Ishikawa (cell line): ENCODE data around the gene PLA2G4A.

Source experiments
- CEBPB ChIP-seq: IDR thresholded peaks from 2 replicates; pipeline ENCODE4 v1.6.1; 2012
- CREB1 ChIP-seq: IDR thresholded peaks from 2 replicates; pipeline ENCODE4 v1.6.1; 2012; ENCODE audit warnings: low read depth
- EGR1 ChIP-seq: IDR thresholded peaks from 2 replicates; pipeline ENCODE4 v1.6.1; 2012
- EP300 ChIP-seq: IDR thresholded peaks from 2 replicates; pipeline ENCODE4 v1.6.1; 2012; ENCODE audit warnings: borderline replicate concordance
- FOXM1 ChIP-seq: IDR thresholded peaks from 2 replicates; pipeline ENCODE4 v1.6.1; 2012; ENCODE audit warnings: low read depth, borderline replicate concordance
- MAX ChIP-seq: IDR thresholded peaks from 2 replicates; pipeline ENCODE4 v1.6.1; 2012
- NFIC ChIP-seq: IDR thresholded peaks from 2 replicates; pipeline ENCODE4 v1.6.1; 2012
- RAD21 ChIP-seq: IDR thresholded peaks from 2 replicates; pipeline ENCODE4 v1.6.1; 2012; ENCODE audit warnings: low read depth
- TAF1 ChIP-seq: IDR thresholded peaks from 2 replicates; pipeline ENCODE4 v1.6.1; 2012; ENCODE audit warnings: low read depth, mild to moderate bottlenecking
- TCF12 ChIP-seq: IDR thresholded peaks from 2 replicates; pipeline ENCODE4 v1.6.1; 2012; ENCODE audit warnings: low read depth
- TEAD4 ChIP-seq: IDR thresholded peaks from 2 replicates; pipeline ENCODE4 v1.6.1; 2012
- YY1 ChIP-seq: IDR thresholded peaks from 2 replicates; pipeline ENCODE4 v1.6.1; 2012; ENCODE audit warnings: low read depth
- ZBTB7A ChIP-seq: IDR thresholded peaks from 2 replicates; pipeline ENCODE4 v1.6.1; 2012; ENCODE audit warnings: low read depth
- TF ChIP-seq, protein P1 (sequence below): IDR thresholded peaks from 2 replicates; pipeline ENCODE4 v1.6.1; 2012; ENCODE audit warnings: low read depth, mild to moderate bottlenecking
- TF ChIP-seq, protein P2 (sequence below): IDR thresholded peaks from 2 replicates; pipeline ENCODE4 v1.6.1; 2012

The PLA2G4A gene

GRCh38 chr1:186882372-186883134 is 53.8 kb downstream of the PLA2G4A start:
- TF ChIP-seq YY1 (no peak), FOXM1 (no peak), CREB1 (no peak), TEAD4 (no peak), EGR1 (no peak), NFIC (no peak), TAF1 (no peak), MAX (no peak), CEBPB (no peak), EP300 (no peak), ZBTB7A (no peak)
- TF ChIP-seq, protein P1, sequence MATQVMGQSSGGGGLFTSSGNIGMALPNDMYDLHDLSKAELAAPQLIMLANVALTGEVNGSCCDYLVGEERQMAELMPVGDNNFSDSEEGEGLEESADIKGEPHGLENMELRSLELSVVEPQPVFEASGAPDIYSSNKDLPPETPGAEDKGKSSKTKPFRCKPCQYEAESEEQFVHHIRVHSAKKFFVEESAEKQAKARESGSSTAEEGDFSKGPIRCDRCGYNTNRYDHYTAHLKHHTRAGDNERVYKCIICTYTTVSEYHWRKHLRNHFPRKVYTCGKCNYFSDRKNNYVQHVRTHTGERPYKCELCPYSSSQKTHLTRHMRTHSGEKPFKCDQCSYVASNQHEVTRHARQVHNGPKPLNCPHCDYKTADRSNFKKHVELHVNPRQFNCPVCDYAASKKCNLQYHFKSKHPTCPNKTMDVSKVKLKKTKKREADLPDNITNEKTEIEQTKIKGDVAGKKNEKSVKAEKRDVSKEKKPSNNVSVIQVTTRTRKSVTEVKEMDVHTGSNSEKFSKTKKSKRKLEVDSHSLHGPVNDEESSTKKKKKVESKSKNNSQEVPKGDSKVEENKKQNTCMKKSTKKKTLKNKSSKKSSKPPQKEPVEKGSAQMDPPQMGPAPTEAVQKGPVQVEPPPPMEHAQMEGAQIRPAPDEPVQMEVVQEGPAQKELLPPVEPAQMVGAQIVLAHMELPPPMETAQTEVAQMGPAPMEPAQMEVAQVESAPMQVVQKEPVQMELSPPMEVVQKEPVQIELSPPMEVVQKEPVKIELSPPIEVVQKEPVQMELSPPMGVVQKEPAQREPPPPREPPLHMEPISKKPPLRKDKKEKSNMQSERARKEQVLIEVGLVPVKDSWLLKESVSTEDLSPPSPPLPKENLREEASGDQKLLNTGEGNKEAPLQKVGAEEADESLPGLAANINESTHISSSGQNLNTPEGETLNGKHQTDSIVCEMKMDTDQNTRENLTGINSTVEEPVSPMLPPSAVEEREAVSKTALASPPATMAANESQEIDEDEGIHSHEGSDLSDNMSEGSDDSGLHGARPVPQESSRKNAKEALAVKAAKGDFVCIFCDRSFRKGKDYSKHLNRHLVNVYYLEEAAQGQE = no peak
- TF ChIP-seq, protein P2, sequence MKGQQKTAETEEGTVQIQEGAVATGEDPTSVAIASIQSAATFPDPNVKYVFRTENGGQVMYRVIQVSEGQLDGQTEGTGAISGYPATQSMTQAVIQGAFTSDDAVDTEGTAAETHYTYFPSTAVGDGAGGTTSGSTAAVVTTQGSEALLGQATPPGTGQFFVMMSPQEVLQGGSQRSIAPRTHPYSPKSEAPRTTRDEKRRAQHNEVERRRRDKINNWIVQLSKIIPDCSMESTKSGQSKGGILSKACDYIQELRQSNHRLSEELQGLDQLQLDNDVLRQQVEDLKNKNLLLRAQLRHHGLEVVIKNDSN = no peak

- TF ChIP-seq, protein P2 = no peak
- TF ChIP-seq RAD21 = no peak
- no peak for TF ChIP-seq NFIC
- TF ChIP-seq CEBPB = no peak
- no peak for TF ChIP-seq MAX
- TF ChIP-seq EGR1 = no peak
- no peak for TF ChIP-seq TEAD4
- TF ChIP-seq YY1 = no peak
- no peak for TF ChIP-seq EP300
- TF ChIP-seq FOXM1 = no peak
- TF ChIP-seq TCF12 = no peak
- no peak for TF ChIP-seq TAF1
Measured at GRCh38 chr1:186884251-186884650, 55.5 kb downstream of the PLA2G4A start.

GRCh38 chr1:186887203-186887602 is 58.5 kb downstream of the PLA2G4A start:
- TF ChIP-seq FOXM1 (no peak), NFIC (no peak), EGR1 (no peak)

- TF ChIP-seq CEBPB = no peak
- TF ChIP-seq, protein P1 = no peak
- TF ChIP-seq ZBTB7A = no peak
- TF ChIP-seq YY1 = no peak
- no peak for TF ChIP-seq TAF1
- TF ChIP-seq EP300 = no peak
- no peak for TF ChIP-seq CREB1
- no peak for TF ChIP-seq RAD21
- no peak for TF ChIP-seq FOXM1
- TF ChIP-seq, protein P2 = no peak
- TF ChIP-seq MAX = no peak
- no peak for TF ChIP-seq TCF12
- no peak for TF ChIP-seq NFIC
- TF ChIP-seq EGR1 = no peak
- TF ChIP-seq TEAD4 = no peak
Measured at GRCh38 chr1:186888367-186888766, 59.6 kb downstream of the PLA2G4A start.

- no peak for TF ChIP-seq CREB1
- TF ChIP-seq TAF1 = no peak
- TF ChIP-seq MAX = no peak
- no peak for TF ChIP-seq YY1
- no peak for TF ChIP-seq RAD21
- TF ChIP-seq, protein P1 = no peak
- no peak for TF ChIP-seq CEBPB
- TF ChIP-seq EP300 = no peak
Measured at GRCh38 chr1:186892936-186893335, 64.2 kb downstream of the PLA2G4A start.
